ENCODE data around the gene CLEC11A.

Gene CLEC11A

DNA sequence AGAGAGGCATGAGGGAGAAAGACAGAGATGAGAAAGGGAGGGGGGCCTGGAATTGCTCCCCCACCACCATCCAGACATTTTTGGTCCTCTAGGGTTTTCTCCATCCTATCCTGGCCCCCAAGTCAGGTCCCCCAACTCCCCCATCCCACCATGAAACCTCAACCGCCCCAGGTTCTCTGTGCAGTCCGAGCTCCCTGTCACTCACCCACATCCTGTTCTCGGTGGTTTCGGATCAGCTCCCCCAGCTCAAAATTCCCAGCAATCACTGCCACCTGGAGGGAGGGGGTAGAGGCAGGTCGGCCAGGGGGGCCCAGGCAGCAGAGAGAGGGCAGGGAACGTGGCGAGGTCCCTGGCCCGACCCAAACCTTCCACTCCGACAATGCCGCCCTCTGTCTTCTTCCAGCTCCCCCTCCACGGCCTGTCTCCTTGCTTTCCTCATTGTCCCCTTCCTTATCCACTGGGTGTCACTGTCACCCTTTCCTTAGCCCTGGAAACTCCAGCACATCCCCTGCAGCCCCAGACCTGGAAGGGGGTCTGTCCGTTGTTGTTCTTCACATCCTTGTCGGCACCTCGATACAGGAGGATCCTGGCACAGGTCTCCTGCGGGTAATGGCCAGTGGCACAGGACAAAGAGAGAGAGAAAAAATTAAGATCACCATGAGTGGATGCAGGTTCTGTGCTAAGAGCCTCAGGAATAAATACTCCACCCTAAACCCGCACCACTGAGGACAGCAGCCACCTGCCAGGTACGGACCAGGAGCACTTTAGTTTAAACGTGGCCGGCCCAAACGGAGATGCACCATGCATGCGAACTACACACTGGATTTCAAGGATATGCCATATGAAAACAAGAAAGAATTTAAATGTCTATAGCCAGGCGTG is 19.0 kb upstream of the CLEC11A start:
- no peak for DNase-seq (ENCODE audit: low spot score)

DNA sequence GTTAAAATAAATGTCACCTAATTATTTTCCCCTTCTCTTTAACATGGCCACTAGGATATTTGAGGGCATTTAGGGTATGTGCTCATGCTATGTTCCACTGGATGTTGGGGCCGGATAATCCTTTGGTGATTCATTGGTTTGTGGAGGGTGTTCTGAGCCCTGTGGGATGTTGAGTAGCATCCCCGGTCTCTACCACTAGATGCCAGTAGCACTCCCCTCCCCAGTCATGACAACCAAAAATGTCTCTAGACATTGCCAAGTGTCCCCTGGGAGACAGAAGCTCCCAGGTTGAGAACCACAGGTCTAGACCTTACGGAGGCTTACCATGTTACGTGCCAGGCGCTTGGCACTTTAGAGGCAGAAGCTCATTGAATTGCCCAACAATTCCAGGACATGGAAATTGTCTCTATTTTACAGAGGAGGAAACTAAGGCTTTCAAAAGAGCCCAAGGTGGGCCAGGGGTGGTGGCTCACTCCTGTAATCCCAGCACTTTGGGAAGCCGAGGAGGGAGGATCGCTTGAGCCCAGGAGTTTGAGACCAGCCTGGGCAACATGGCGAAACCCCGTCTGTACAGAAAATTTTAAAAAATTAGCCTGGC is 17.6 kb upstream of the CLEC11A start:
- no peak for DNase-seq (ENCODE audit: low spot score)

- no peak for DNase-seq (ENCODE audit: low spot score)
These were observed 16.8 kb upstream of the CLEC11A start for GRCh38 chr19:50706387-50706786.

- no peak for DNase-seq (ENCODE audit: low spot score)
These were observed 14.8 kb upstream of the CLEC11A start for GRCh38 chr19:50708179-50708879.

DNA sequence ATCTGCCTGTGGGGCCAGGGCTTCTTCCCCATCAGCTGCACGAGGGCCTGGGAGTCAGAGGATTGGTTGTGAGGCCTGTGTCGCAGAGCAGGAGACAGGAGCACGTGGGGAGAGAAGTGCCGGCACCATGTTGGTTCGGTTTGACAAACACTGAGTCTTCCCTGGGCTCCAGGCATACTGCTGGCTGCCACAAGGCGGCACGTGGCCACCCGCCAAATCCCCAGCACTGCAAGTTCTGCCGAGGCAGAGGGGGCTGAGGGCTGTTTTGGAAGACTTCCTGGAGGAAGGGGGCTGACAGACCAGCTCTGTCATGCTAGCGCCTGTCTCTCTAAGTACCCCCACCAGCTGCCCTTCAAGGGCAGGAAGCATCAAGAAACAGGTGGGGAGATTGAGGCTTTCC is 13.1 kb upstream of the CLEC11A start:
- no peak for DNase-seq (ENCODE audit: low spot score)

- no peak for DNase-seq (ENCODE audit: low spot score)
These were observed 12.6 kb upstream of the CLEC11A start for GRCh38 chr19:50710612-50711011.

GRCh38 chr19:50711196-50711595 is 12.0 kb upstream of the CLEC11A start:
- DNase-seq (ENCODE audit: low spot score) = no peak

DNA sequence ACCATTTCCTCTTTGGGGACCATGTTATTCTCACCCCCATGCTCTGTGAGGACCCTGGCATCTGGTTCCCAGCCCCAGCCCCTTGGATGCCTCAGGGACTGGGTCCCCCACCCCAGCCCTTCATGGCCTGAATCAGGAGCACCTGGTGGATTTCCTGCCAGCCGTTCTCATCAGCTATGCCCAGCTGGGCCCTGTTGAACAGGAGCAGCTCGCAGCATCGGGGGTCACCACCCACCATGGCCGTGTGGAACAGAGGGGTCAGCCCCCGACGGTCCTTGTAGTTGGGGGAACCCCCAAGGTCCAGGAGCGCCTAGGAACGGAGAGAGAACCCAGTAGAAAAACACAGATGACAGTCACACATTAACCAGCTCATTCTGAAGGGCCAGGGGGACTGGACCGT is 11.4 kb upstream of the CLEC11A start:
- no peak for DNase-seq (ENCODE audit: low spot score)

GRCh38 chr19:50712833-50713232 is 10.3 kb upstream of the CLEC11A start:
- no peak for DNase-seq (ENCODE audit: low spot score)

DNA sequence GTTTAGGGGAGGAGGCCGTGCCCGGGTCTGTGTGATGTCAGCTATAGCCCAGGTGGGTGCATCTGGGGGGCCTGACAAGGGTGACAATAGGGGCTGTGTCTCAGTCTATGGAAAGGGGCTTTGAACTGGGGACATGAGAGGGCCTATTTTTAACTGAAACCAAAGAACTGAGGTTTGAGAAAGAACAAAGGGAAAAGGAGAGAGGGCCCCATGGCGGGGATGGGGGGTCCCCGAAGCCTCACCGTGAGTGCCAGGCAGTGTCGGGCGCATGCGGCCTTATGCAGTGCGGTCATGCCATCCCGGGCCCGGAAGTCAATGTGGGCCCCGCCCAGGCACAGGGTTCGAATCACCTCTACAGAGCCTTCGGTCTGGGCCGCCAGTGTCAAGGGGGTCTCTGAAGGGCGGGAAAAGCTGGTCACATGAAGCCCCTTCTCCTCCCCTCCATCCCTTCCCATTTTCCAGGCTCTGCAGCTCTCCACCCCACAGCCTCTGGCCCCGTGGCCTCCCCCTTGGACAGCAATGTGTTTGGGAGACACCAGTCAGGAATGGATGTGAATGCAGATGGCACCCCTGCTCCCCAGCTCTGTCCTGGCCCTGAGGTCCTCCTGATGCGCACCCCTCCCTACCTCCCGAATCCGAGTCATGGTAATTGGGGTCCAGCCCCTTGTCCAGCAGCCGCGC is 9.5 kb upstream of the CLEC11A start:
- DNase-seq (ENCODE audit: low spot score) = no peak

- no peak for DNase-seq (ENCODE audit: low spot score)
These were observed 6.8 kb upstream of the CLEC11A start for GRCh38 chr19:50716178-50717025.

- DNase-seq (ENCODE audit: low spot score) = no peak
These were observed 6.0 kb upstream of the CLEC11A start for GRCh38 chr19:50717026-50717723.

DNA sequence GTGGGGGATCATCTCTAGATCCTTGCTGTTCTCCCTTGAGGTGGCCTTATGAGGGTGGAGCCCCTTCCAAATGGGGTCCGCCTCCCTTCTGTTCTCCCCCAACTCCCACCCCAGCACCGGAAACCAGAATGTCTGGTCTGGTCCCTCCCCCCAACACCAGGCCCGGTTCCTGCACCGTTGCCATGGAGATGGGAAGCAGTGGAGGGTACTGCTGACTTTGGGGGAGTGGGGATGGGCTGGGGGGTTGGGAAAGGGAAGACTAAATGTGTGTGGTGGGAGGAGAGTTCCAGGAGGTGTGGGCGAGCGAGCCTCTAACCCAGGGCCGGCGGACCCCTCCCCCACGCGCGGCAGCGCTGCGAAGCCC is 5.3 kb upstream of the CLEC11A start:
- no peak for DNase-seq (ENCODE audit: low spot score)

- no peak for DNase-seq (ENCODE audit: low spot score)
These were observed 4.7 kb upstream of the CLEC11A start for GRCh38 chr19:50718255-50719118.

- no peak for DNase-seq (ENCODE audit: low spot score)
These were observed 4.1 kb upstream of the CLEC11A start for GRCh38 chr19:50719119-50719435.

GRCh38 chr19:50719566-50719965 is 3.6 kb upstream of the CLEC11A start, which contains the start of gene SHANK1:
SHANK1 (minus strand) TSS chr19:50719802; CDS start chr19:50716919, 2,883 bp downstream.
- no peak for DNase-seq (ENCODE audit: low spot score)

- DNase-seq (ENCODE audit: low spot score) = no peak
These were observed 2.8 kb upstream of the CLEC11A start for GRCh38 chr19:50720181-50720920.

GRCh38 chr19:50720921-50721381 is 2.2 kb upstream of the CLEC11A start:
- DNase-seq (ENCODE audit: low spot score) = no peak

Measured in pons (tissue), 1 donor.